ENCODE measurements around the gene ZP4.
"Not testable (repeated sequence)": the region's sequence is repeated elsewhere in the genome, so short reads cannot be mapped to it uniquely, and the experiment has no call there.

The ZP4 gene

GRCh38 chr1:237875291-237875690 lies 15.4 kb downstream of the ZP4 start:
- DNase-seq (ENCODE audit: low spot score): no peak

DNA sequence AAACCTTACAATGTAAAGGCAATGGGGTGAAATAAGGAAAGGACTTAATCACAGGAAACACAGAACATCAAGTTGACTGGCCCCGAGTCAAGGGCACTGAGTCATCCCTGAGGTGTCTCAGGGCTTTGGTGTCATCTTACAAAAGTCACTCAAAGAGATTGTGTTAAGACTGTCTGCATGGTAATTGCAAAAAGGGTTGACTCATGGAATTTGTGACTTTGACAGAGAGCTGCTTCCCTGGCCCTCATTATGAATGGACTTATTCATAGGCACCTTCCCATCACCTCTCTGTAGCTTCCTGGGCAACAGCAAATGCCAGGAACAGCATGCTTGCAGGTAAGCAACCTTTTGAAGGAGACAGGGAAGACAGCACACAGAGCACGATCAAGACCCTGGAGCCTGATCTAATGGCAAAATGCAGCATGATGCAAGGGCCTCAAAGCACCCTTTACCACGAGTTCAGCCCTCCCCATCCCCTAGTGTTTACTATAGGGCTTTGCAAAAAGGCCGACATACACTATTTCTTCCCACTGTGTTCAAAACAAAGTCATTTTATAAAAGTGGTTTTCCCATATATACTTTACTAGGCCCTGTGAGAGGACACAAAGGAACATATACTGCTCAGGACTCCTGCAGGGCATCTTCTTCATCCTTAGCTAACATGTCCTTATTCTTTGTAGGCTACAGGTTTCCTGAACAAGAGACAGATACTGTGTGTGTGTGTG lies 17.1 kb downstream of the ZP4 start:
- peak; percentile 74 for DNase-seq (ENCODE audit: low spot score)

DNA sequence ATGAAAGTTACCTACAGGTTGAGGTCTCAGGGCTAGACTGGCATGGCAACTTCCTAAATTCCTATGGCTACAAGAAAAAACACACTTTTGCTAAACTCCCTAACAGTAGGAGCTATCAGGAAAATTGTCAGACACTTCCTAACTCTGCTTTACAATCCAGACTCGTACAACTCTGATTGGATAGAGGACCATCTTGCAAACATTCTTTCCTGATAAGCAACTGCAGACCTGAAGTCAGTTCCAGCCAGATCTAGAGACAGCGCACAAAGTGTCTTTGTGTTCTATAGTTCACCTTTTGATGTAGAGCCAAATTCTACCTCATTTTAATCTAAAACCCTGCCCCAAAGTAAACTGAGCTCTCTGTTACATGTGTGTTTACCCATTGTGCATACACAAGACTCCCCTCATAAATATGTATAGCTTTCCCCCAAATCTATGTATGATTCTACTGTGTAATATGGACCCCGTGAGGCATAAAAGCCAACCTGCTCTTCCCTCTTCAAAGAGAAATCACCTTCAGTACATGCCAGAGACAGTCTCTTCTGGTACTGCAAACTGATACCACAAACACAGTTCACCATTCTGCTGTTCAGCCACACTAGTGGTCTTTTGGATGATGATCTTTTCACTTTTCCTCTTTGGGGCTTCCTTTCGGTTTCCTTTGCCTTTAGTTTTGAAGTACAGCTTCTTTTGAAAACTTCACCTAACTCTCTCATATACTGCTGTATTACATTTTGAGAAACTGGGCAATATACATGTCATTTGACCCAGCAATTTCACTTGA lies 21.7 kb downstream of the ZP4 start:
- DNase-seq (ENCODE audit: low spot score): no peak

- DNase-seq (ENCODE audit: low spot score): no peak
Observed at GRCh38 chr1:237867380-237867888, 23.3 kb downstream of the ZP4 start.

- DNase-seq (ENCODE audit: low spot score): peak; percentile 48
Observed at GRCh38 chr1:237864338-237865244, 26.1 kb downstream of the ZP4 start.

DNA sequence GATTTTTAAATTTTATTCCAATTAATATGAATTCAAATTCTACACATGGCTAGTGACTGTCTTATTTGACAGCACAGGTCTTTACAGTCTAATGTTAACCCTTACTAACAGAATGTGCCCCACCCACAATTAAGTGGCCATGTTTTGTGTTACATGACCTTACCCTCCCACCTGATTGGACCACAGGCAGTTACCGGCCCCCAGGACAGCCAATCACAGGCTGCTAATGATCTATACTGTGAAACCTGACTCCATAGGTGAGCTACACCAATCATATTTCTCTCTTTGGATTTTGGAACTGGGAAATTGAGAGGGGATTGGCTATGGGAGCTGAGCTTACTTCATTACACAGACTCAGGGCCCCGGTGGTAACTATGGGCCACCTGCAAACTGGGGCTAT lies 27.5 kb downstream of the ZP4 start:
- no peak for DNase-seq (ENCODE audit: low spot score)

- DNase-seq (ENCODE audit: low spot score): no peak
Observed at GRCh38 chr1:237861944-237862343, 28.8 kb downstream of the ZP4 start.

DNA sequence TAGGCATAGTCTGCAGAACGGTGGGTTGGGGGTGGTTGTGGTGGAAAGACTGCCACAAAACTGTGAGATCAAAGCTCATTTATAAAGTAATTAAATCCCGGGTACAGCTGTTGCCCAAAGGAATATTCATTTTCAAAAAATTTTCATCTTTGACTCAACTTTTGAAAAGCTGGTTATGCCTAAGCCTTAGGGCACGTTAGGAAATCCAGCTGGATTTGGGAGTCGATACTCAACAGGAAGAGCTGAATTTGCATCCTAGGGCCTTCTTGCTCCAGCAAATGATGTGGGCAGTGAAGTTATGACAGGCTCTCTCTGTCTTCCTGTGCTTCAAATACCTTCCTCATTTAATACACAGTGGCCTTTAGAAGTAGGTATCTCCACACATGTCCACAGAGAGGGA lies 31.7 kb downstream of the ZP4 start:
- no peak for DNase-seq (ENCODE audit: low spot score)

- no peak for DNase-seq (ENCODE audit: low spot score)
Observed at GRCh38 chr1:237857455-237857854, 33.3 kb downstream of the ZP4 start.

- no peak for DNase-seq (ENCODE audit: low spot score)
Observed at GRCh38 chr1:237852342-237852741, 38.4 kb downstream of the ZP4 start.

GRCh38 chr1:237851210-237851845 lies 39.4 kb downstream of the ZP4 start:
- peak; percentile 51 for DNase-seq (ENCODE audit: low spot score)

GRCh38 chr1:237843516-237843915 lies 47.2 kb downstream of the ZP4 start:
- DNase-seq (ENCODE audit: low spot score): not testable (repeated sequence)

- no peak for DNase-seq (ENCODE audit: low spot score)
Observed at GRCh38 chr1:237841485-237841884, 49.2 kb downstream of the ZP4 start.

DNA sequence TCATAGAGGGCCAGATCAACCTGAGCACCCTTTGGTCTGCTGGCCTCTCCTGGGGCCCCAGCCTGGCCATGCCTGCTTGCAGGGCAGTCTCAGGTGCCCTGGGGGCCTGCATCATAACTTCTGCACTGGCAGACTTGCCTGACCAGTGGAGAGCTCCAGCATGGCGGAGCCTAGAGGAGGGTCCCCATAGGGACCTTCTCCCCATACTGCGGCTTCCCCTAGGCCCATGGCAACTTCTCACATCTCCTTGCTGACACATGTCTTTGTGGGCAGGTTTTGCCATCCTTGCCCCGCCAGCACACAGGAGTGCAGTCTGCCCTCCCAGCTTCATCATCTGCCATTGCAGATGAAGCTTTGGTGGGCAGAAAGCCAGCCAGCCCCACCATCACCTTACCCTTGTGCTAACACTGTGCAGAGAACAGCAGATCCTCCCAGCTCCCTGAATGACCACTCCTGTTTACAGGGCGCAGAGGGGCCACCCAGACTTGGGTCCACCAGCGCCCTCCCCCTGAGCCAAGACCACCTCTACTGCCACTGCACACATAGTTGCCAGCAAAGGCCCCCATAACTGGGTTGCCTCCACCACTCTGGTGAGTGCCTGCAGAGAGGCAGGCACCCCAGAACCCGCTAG lies 51.7 kb downstream of the ZP4 start:
- DNase-seq (ENCODE audit: low spot score): no peak

DNA sequence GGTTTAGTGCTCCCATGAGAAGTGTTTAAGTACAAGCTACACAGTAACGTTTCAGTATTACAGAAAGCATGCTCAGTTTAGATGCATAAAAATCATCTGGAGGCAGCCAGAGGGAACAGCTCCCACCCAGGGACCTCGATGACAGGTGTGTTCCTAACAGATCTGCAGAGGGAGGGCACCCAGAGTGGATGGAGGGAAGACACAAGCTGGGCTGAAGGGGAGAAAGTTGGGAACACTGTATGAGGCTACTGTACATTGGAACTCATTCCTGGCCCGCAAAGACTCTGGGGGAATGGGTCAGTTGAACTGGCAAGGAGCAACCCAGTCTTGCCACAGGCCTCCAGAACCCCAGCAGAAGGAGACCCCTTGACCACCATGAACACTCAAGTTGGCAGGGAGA lies 52.4 kb downstream of the ZP4 start:
- DNase-seq (ENCODE audit: low spot score): no peak

- DNase-seq (ENCODE audit: low spot score): no peak
Observed at GRCh38 chr1:237834461-237834860, 56.3 kb downstream of the ZP4 start.

GRCh38 chr1:237834048-237834447 lies 56.7 kb downstream of the ZP4 start:
- no peak for DNase-seq (ENCODE audit: low spot score)

DNA sequence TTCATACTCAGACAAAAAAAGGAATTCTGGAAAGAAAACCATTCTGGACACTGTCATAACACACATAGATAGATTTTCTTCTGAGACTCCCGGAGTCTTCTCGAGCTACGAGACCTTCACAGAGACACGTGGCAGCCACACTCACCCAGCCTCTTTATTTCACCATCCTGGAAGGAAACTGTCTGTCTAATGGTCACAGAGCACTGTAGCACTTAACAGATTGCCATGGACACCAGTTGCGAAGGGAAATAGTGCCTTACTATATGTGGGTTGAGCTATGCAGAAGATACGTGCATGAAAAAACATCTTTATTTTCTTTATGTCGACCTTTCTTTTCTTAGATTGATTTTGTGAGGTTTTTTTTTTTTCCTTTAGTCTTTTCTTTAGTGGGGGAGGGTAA lies 57.9 kb downstream of the ZP4 start:
- DNase-seq (ENCODE audit: low spot score): no peak

Measured in SW480 (cell line).